GM19328 (cell line): ENCODE results near the gene AKAP17A.
A peak's percentile ranks its signal among the peaks of the same experiment; 100 is the strongest.
"Not testable (repeated sequence)": the region's sequence is repeated elsewhere in the genome, so short reads cannot be mapped to it uniquely, and the experiment has no call there.

Experiments used
- ATAC-seq: cut with Tn5 transposase; IDR thresholded peaks from one replicate; pipeline ENCODE4 v1.9.1; 2021; ENCODE audit warnings: mild to moderate bottlenecking, moderate library complexity; ENCODE audit not compliant: unreplicated experiment

AKAP17A gene, protein sequence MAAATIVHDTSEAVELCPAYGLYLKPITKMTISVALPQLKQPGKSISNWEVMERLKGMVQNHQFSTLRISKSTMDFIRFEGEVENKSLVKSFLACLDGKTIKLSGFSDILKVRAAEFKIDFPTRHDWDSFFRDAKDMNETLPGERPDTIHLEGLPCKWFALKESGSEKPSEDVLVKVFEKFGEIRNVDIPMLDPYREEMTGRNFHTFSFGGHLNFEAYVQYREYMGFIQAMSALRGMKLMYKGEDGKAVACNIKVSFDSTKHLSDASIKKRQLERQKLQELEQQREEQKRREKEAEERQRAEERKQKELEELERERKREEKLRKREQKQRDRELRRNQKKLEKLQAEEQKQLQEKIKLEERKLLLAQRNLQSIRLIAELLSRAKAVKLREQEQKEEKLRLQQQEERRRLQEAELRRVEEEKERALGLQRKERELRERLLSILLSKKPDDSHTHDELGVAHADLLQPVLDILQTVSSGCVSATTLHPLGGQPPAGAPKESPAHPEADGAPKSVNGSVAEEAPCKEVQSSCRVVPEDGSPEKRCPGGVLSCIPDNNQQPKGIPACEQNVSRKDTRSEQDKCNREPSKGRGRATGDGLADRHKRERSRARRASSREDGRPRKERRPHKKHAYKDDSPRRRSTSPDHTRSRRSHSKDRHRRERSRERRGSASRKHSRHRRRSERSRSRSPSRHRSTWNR

DNA sequence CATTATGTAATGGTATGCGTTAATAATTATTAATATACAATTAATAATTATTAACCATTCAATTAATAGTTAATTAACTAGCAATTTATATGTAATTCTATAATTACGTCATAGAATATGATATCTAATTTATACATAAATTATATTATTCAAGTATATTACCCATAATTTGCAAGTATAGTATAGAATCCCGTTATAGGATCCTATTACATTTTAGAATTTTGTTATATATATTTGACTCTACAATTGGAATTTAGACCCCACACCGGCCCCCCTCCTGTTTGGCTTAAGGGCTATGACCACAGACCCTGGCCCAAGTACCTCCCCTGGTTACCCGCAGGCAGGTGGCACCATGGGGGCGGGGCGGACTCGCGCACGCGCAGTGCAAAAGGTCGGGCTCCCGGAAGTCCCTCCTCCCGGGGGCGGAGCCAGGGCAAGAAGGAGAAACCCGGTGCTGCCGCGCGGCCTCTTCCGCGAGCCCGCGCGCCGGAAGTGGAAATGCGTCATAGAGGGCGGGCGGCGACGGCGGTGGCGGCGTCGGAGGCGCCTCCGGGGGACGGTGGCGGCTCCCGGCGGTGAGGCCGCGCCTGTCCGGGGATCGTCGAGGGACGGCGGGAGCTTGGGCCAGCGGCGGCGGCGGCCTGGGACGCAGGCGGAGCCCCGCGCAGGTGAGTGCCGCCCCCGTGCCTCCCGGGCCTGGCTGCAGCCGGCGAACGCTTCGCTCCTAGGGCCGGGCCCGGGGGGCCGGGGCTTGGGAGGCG lies at the start of gene AKAP17A:
TSS of gene AKAP17A (plus strand) at position 503 of the 761 bp plus-strand sequence. CDS start 1,859 bp downstream, outside the sequence.
- ATAC-seq: peak; percentile 83

DNA sequence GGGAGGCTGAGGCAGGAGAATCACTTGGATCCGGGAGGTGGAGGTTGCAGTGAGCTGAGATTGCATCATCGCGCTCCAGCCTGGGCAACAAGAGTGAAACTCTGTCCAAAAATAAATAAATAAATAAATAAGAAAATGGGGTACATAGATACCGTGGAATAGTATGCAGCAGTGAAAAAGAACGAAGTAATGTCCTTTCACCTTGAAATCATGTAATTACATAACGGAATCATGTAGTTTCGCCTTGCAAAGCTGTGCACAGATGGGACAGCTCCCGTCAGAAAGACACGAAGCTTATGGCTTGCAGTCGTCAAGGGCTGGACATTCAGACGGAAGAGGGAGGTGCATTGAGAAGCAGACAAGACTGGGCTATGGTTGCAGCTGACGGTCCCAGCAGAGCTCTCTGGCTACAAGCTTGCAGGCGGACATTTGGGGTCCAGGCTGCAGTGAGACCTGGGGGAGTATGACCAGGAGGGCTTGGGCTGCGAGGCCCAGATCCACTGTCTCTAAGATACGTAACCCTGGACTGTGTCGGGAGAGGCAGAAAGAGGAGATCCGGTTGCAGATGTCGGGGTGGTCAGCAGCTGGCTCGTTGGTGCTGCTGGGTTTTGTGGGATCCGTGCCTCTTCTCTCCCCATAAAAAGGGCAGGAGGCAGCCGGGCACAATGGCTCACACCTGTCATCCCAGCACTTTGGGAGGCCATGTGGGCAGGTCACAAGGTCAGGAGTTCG lies 48.2 kb upstream of the AKAP17A start:
- ATAC-seq: no peak

DNA sequence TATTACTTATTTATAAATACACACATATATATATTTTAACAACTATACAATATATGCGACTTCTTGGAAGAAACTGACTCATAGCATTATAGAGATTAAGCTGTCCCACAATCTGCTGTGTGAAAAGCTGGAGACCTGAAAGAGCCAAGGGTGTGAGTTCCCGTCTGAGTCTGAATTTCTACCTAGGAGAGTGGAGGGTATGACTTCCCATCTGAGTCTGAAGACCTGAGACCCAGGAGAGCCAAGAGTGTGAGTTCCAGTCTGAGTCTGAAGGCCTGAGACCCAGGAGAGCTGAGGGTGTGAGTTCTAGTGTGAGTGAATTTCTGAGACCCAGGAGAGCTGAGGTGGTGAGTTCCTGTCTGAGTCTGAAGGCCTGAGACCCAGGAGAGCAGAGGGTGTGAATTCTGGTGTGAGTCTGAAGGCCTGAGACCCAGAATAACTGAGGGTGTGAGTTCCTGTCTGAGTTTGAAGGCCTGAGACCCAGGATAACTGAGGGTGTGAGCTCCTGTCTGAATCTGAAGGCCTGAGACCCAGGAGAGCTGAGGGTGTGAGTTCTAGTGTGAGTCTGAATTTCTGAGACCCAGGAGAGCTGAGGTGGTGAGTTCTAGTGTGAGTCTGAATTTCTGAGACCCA lies 45.5 kb upstream of the AKAP17A start:
- ATAC-seq: no peak

DNA sequence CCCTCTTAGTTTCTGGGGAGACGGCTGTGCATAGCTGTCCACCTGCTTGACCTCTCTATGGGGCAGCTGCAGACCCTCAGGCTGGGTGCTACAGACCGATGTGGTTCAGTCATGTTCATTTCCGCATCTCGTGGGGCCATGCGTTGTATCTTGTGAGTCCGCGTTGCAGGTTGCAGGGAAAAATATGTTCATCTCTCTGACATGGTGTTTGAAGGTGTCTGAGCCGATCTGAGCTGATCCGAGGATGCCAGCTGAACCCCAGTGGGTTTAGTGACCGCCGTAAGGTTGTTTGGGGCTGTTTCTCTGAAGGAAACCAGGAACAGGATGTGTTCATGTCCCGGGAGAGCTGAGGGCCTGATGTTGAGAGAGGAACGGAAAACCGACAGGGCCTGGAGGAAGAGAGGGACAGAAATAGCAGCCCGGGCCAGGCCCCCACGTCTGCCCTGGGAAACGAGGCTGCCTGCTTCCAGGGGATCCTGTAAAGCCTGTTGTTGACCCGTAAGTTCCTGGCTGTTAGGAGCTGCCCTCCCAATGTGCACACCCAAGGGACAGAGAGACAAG lies 44.6 kb upstream of the AKAP17A start:
- no peak for ATAC-seq

DNA sequence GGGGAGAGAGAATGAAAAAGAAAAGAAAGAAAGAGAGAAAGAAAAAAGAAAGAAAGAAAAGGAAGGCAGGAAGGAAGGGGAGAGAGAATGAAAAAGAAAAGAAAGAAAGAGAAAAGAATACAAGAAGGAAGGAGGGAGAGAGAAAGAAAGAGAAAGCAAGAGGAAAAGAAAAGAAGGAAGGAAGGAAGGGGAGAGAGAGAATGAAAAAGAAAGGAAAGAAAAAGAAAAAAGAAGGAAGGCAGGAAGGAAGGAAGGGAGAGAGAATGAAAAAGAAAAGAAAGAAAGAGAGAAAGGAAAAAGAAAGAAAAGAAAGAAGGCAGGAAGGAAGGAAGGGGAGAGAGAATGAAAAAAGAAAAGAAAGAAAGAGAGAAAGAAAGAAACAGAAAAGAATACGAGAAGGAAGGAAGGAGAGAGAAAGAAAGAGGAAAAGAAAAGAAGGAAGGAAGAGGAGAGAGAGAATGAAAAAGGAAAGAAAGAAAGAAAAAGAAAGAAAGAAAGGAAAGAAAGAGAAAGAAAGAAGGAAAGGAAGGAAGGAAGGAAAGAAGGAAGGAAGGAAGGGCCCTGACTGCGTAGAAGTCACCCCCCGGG lies 39.4 kb upstream of the AKAP17A start:
- ATAC-seq: no peak

- ATAC-seq: no peak
Measured at GRCh38 chrX:1554469-1555210, 36.8 kb upstream of the AKAP17A start.

GRCh38 chrX:1555370-1555769 lies 36.0 kb upstream of the AKAP17A start:
- no peak for ATAC-seq

DNA sequence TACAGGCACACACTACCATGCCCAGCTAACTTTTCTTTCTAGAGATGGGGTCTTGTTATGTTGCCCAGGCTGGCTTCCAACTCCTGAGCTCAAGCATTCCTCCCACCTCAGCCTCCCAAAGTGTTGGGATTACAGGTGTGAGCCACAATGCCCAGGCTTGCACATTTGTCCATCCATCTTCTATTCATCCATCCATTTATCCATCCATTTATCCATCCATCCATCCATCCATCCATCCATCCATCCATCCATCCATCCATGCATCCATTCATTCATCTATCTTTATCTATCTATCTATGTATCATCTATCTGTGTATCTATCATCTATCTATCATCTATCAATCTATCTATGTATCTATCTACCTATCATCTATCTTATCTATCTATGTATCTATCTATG lies 34.0 kb upstream of the AKAP17A start:
- ATAC-seq: not testable (repeated sequence)

DNA sequence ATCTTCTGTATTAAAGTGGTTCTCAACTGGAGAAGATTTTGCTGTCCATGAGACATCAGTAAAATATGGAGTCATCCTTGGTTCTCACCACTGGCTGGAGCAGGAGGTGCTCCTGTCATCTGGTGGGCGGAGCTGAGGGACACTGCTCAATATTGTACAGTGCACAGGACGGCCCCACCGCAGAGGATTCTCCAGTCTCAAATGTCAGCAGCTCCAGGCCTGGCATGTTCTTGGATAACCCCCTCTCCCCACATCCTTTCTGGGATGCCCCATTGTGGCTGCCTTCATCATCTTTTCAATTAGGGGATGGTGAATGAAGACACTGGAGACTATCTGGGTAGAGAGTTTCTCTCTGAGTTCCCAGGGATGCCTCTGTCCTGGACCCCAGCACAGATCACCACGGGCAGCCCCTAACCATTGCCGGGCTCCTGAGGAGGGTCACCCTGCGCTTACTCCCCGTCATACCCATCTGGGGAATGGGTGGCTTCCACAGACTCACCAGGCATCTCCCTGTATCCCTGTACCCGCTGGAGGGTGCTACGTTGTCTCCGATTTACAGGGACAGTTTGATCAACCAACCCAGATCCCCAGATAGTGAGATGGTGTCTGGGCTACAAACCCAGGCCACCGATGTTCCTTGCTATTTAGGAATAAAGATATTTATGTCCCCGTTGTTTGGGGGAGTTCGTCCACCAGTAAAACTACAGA lies 32.5 kb upstream of the AKAP17A start:
- no peak for ATAC-seq

DNA sequence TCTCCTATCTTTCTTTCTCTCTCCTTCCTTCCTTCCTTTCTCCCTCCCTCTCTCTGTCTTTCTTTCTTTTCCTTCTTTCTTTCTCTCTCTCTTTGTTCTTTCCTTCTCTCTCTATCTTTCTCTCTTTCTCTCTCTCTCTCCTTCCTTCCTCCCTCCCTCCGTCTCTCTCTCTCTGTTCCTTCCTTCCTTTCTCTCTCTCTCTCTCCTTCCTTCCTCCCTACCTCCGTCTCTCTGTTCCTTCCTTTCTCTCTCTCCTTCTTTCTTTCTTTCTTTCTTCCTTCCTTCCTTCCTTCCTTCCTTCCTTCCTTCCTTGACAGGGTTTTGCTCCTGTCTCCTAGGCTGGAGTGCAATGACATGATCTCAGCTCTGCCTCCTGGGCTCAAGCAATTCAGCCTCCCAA lies 30.2 kb upstream of the AKAP17A start:
- no peak for ATAC-seq

DNA sequence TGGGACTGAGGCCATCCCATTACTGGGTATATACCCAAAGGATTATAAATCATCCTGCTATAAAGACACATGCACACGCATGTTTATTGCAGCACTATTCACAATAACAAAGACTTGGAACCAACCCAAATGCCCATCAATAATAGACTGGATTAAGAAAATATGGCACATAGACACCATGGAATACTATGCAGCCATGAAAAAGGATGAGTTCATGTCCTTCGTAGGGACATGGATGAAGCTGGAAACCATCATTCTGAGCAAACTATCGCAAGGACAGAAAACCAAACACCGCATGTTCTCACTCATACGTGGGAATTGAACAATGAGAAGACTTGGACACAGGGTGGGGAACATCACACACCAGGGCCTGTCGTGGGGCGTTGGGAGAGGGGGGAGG lies 27.3 kb upstream of the AKAP17A start:
- not testable (repeated sequence) for ATAC-seq

GRCh38 chrX:1564750-1565683 lies 26.4 kb upstream of the AKAP17A start:
- ATAC-seq: no peak

GRCh38 chrX:1574181-1574580 lies 17.2 kb upstream of the AKAP17A start:
- not testable (repeated sequence) for ATAC-seq

- no peak for ATAC-seq
Measured at GRCh38 chrX:1576201-1576992, 15.0 kb upstream of the AKAP17A start.

DNA sequence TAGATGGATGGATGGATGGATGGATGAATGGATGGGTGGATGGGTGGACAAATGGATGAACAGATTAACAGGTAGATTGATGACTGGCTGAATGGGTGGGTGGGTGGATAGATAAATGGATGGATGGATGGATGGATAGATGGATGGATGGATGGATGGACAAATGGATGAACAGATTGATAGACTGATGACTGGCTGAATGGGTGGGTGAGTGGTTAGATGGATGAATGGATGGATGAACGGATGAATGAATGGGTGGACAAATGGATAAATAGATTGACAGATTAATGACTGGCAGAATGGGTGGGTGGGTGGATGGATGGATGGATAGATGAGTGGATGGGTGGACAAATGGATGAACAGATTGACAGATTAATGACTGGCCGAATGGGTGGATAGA lies 13.6 kb upstream of the AKAP17A start:
- no peak for ATAC-seq

- no peak for ATAC-seq
Measured at GRCh38 chrX:1578511-1579173, 12.8 kb upstream of the AKAP17A start.
